GM12873 (cell line): Measurements from ENCODE around the gene GCNT2.

ENCODE experiments used
- TF ChIP-seq, protein P1 (sequence below): IDR thresholded peaks from 2 replicates; pipeline ENCODE4 v1.5.1; 2012; ENCODE audit warnings: low read depth, mild to moderate bottlenecking, moderate library complexity, low read length, control low read depth; ENCODE audit not compliant: insufficient read depth; ENCODE audit errors: missing control alignments

GCNT2 gene

DNA sequence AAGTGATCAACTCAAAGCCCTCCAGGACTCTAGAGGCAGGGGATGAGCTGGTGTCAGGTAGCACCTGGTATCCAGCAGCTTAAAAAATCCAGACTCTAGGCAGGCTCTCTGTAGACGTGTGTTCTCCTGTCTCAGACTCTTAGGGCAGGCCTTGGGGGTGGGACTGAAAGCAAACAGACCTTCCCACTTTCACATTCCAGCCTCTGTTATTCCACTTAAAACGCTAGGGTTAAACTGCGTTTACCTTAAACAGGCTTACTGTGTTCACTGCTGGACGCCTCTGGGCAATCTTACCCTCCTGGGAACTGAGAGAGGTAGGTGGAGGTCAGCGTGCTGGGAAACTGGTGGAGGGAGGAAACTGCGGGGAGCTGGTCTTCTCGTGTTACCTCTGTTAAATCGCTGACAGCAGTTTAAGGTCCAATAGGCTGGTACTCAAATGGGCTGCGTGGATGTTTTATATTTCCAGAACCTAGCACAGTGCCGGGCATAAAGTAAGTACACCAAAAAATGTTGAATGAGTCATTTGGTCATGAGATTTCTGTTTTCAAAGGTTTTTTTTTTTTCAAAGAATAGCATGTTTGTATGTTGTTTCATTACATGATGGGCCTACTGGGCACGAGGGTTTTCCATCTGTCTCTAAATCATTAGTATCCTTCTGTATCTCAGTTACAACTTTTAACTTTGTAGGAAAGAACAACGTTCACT lies at the start of gene GCNT2:
GCNT2 (plus strand) TSS at position 248 of the 705 bp plus-strand sequence. CDS start 7,561 bp downstream, outside the sequence.
- TF ChIP-seq, protein P1, sequence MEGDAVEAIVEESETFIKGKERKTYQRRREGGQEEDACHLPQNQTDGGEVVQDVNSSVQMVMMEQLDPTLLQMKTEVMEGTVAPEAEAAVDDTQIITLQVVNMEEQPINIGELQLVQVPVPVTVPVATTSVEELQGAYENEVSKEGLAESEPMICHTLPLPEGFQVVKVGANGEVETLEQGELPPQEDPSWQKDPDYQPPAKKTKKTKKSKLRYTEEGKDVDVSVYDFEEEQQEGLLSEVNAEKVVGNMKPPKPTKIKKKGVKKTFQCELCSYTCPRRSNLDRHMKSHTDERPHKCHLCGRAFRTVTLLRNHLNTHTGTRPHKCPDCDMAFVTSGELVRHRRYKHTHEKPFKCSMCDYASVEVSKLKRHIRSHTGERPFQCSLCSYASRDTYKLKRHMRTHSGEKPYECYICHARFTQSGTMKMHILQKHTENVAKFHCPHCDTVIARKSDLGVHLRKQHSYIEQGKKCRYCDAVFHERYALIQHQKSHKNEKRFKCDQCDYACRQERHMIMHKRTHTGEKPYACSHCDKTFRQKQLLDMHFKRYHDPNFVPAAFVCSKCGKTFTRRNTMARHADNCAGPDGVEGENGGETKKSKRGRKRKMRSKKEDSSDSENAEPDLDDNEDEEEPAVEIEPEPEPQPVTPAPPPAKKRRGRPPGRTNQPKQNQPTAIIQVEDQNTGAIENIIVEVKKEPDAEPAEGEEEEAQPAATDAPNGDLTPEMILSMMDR: no peak

DNA sequence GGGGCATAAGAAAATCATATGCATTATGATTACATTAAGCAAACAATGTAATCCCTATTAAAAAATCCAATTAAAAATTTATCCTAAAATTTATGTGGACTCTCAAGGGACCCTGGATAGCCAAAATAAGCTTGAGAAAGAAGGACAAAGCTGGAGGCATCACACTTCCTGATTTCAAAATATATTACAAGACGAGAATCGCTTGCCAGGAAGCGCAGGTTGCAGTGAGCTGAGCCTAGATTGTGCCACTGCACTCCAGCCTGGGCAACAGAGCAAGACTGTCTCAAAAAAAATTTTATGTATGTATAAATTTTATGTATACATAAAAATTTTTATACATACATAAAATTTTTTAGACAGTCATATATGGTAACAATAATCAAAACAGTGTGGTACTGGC lies 48.5 kb upstream of the GCNT2 start:
- TF ChIP-seq, protein P1: no peak

DNA sequence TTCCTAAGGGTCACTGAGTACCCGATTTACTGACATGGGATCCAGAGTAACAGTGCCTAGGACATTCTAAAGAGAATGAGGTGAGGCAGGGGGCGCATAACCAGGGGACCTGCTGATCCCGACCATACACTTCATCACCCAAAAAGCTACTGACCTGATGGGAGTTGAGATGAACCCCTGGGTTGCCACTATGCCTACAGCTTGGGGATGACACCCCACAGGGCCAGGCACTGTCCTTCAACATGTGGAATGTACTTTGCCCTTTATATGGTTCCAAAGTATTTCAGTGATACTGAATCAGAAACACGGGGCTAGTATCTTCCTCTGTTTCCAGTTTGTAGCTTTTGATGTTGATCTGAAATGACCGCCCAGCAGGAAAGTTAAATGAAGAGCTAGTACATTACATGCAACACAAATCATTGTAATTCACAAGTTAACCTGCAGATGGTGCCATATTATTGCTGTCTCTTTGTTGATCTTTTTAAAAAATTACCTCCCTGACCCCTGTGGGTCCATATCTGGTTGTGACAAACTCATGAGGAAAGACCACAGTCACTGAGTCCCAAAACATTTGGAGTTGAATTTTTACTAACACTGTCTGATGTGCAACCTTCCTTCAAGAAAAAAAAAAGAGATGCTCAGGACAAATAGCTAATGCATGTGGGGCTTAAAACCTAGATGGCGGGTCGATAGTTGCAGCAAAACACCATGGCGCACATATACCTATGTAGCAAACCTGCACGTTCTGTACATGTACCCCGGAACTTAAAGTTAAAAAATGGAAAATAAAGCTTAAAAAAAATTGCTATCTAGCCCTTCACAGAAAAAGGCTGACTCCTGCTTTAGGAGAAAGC lies 42.7 kb upstream of the GCNT2 start:
- TF ChIP-seq, protein P1: peak; percentile 60

DNA sequence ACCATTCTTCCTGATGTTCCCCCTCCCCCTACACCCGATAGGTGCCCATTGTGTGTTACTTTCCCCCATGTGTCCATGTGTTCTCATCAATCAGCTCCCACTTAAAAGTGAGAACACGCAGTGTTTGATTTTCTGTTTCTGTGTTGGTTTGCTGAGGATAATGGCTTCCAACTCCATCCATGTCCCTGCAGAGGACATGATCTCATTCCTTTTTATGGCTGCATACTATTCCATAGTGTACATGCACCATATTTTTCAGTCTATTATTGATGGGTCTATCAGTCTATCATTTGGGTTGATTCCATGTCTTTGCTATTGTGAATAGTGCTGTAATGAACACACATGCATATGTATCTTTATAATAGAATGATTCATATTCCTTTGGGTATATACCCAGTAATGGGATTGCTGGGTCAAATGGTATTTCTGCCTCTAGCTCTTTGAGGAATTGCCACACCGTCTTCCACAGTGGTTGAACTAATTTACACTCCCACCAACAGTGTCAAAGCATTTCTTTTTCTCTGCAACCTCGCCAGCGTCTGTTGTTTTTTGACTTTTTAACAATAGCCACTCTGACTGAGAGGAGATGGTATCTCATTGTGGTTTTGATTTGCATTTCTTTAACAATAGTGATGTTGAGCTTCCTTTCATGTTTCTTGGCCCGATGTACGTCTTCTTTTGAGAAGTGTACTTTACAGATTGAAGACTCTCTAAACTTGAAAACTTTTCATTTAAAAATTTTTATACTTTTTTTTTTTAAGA lies 41.0 kb upstream of the GCNT2 start:
- TF ChIP-seq, protein P1: no peak

GRCh38 chr6:10481101-10481500 lies 40.0 kb upstream of the GCNT2 start:
- TF ChIP-seq, protein P1: no peak

GRCh38 chr6:10482636-10483257 lies 38.4 kb upstream of the GCNT2 start:
- TF ChIP-seq, protein P1: no peak

GRCh38 chr6:10484912-10485311 lies 36.2 kb upstream of the GCNT2 start:
- TF ChIP-seq, protein P1: no peak
